H9 (cell line): Measurements from ENCODE around the gene CST11. TPM values are rescaled to one million over a fixed set of nuclear protein-coding genes. Genes with fewer than 3 reads are reported as not detected.

Experiments used
- DNase-seq: peaks from one replicate; pipeline ENCODE4 v3.0.0-alpha.2; 2017
- H2AFZ ChIP-seq: one replicate; pipeline ENCODE4 v1.6.1; 2013; ENCODE audit warnings: mild to moderate bottlenecking, low read length, control low read depth, moderate library complexity
- H2AK5ac ChIP-seq: 2 replicates; pipeline ENCODE4 v1.6.1; 2013; ENCODE audit warnings: low read length, control low read depth, mixed read lengths; ENCODE audit not compliant: insufficient read length
- H2BK120ac ChIP-seq: one replicate; pipeline ENCODE4 v1.6.1; 2013; ENCODE audit warnings: low read depth, mild to moderate bottlenecking, low read length, control low read depth, inconsistent platforms; ENCODE audit not compliant: poor library complexity, severe bottlenecking
- H2BK12ac ChIP-seq: 2 replicates; pipeline ENCODE4 v1.6.1; 2013; ENCODE audit warnings: low read length, control low read depth, mixed read lengths, low read depth; ENCODE audit not compliant: insufficient read length
- H2BK15ac ChIP-seq: 2 replicates; pipeline ENCODE4 v1.6.1; 2013; ENCODE audit warnings: low read depth, low read length, control low read depth
- H2BK20ac ChIP-seq: one replicate; pipeline ENCODE4 v1.6.1; 2013; ENCODE audit warnings: low read depth, mild to moderate bottlenecking, low read length, control low read depth, inconsistent platforms; ENCODE audit not compliant: poor library complexity, severe bottlenecking
- H2BK5ac ChIP-seq: 2 replicates; pipeline ENCODE4 v1.6.1; 2013; ENCODE audit warnings: low read length, control low read depth, mixed read lengths; ENCODE audit not compliant: insufficient read length
- H3K14ac ChIP-seq: 2 replicates; pipeline ENCODE4 v1.6.1; 2013; ENCODE audit warnings: low read length, control low read depth; ENCODE audit not compliant: insufficient read depth
- H3K18ac ChIP-seq: 2 replicates; pipeline ENCODE4 v1.6.1; 2013; ENCODE audit warnings: low read depth, mild to moderate bottlenecking, mixed read lengths, low read length, control low read depth; ENCODE audit not compliant: insufficient read length
- H3K23ac ChIP-seq: 2 replicates; pipeline ENCODE4 v1.6.1; 2013; ENCODE audit warnings: low read length, control low read depth, mixed read lengths, low read depth; ENCODE audit not compliant: insufficient read length
- H3K23me2 ChIP-seq: 2 replicates; pipeline ENCODE4 v1.6.1; 2013; ENCODE audit warnings: low read depth, mild to moderate bottlenecking, mixed read lengths, low read length, control low read depth; ENCODE audit not compliant: insufficient read length, poor library complexity, severe bottlenecking
- H3K27ac ChIP-seq: 2 replicates; pipeline ENCODE4 v1.5.1; 2013; ENCODE audit warnings: low read length, control low read depth, mixed read lengths, low read depth; ENCODE audit not compliant: insufficient read length
- H3K27me3 ChIP-seq: 2 replicates; pipeline ENCODE4 v1.6.1; 2013; ENCODE audit warnings: low read length, control low read depth, inconsistent platforms; ENCODE audit not compliant: insufficient read depth
- H3K4ac ChIP-seq: 2 replicates; pipeline ENCODE4 v1.6.1; 2013; ENCODE audit warnings: low read depth, mild to moderate bottlenecking, control low read depth, inconsistent platforms, low read length, moderate library complexity
- H3K4me1 ChIP-seq: 2 replicates; pipeline ENCODE4 v1.6.1; 2013; ENCODE audit warnings: low read length, control low read depth, inconsistent platforms; ENCODE audit not compliant: insufficient read depth
- H3K4me2 ChIP-seq: 2 replicates; pipeline ENCODE4 v1.6.1; 2013; ENCODE audit warnings: low read length, control low read depth, mixed read lengths; ENCODE audit not compliant: insufficient read length, insufficient read depth
- H3K56ac ChIP-seq: 2 replicates; pipeline ENCODE4 v1.6.1; 2013; ENCODE audit warnings: low read depth, mild to moderate bottlenecking, mixed read lengths, low read length, control low read depth; ENCODE audit not compliant: insufficient read length
- H3K79me1 ChIP-seq: 2 replicates; pipeline ENCODE4 v1.6.1; 2013; ENCODE audit warnings: low read depth, mild to moderate bottlenecking, moderate library complexity, low read length, control low read depth, inconsistent platforms; ENCODE audit not compliant: insufficient read depth, poor library complexity, severe bottlenecking
- H3K79me2 ChIP-seq: 2 replicates; pipeline ENCODE4 v1.6.1; 2013; ENCODE audit warnings: low read length, control low read depth, inconsistent platforms; ENCODE audit not compliant: insufficient read depth
- H3K9ac ChIP-seq: 2 replicates; pipeline ENCODE4 v1.6.1; 2013; ENCODE audit warnings: low read length, control low read depth, mixed read lengths; ENCODE audit not compliant: insufficient read length; ENCODE audit errors: extremely low read depth
- H3K9me3 ChIP-seq: one replicate; pipeline ENCODE4 v1.6.1; 2013; ENCODE audit warnings: low read depth, low read length, inconsistent platforms; ENCODE audit not compliant: control insufficient read depth
- H3T11ph ChIP-seq: one replicate; pipeline ENCODE4 v1.6.1; 2013; ENCODE audit warnings: mild to moderate bottlenecking, low read length, control low read depth, inconsistent platforms
- H4K20me1 ChIP-seq: one replicate; pipeline ENCODE4 v1.6.1; 2013; ENCODE audit not compliant: control insufficient read depth, insufficient read length, insufficient read depth
- H4K5ac ChIP-seq: 2 replicates; pipeline ENCODE4 v1.6.1; 2013; ENCODE audit warnings: low read depth, mild to moderate bottlenecking, mixed read lengths, low read length, control low read depth; ENCODE audit not compliant: insufficient read length
- H4K8ac ChIP-seq: replicated peaks from 2 replicates; pipeline ENCODE4 v1.6.1; 2013; ENCODE audit warnings: low read length, control low read depth, mixed read lengths, low read depth; ENCODE audit not compliant: insufficient read length
- H4K91ac ChIP-seq: 2 replicates; pipeline ENCODE4 v1.6.1; 2013; ENCODE audit warnings: low read depth, mild to moderate bottlenecking, moderate library complexity, mixed read lengths, low read length, control low read depth; ENCODE audit not compliant: insufficient read length
- H3K27ac Mint-ChIP-seq, 3 experiments: 2 replicates in 2 of 3; 3 replicates in 1 of 3; pipeline ENCODE4 v1.8.0; 2020 to 2021; ENCODE audit warnings: mixed read lengths in 3 of 3, mild to moderate bottlenecking in 1 of 3, moderate library complexity in 1 of 3
- H3K27me3 Mint-ChIP-seq: 2 replicates; pipeline ENCODE4 v1.8.0; 2021; ENCODE audit warnings: low read depth, mild to moderate bottlenecking, moderate library complexity, mixed read lengths
- H3K36me3 Mint-ChIP-seq, 3 experiments: 2 replicates in 2 of 3; 3 replicates in 1 of 3; pipeline ENCODE4 v1.8.0; 2020 to 2021; ENCODE audit warnings: low read depth in 3 of 3, mixed read lengths in 3 of 3; ENCODE audit not compliant: insufficient read depth in 1 of 3
- H3K4me1 Mint-ChIP-seq, 2 experiments: 2 replicates each; pipeline ENCODE4 v1.8.0; 2020; ENCODE audit warnings: mixed read lengths in 2 of 2
- H3K4me3 Mint-ChIP-seq, 2 experiments: 2 replicates in 1 of 2; 3 replicates in 1 of 2; pipeline ENCODE4 v1.8.0; 2020 to 2021; ENCODE audit warnings: mild to moderate bottlenecking in 2 of 2, mixed read lengths in 2 of 2, moderate library complexity in 1 of 2
- H3K9me3 Mint-ChIP-seq, 2 experiments: 2 replicates in 1 of 2; 3 replicates in 1 of 2; pipeline ENCODE4 v1.8.0; 2020; ENCODE audit warnings: mild to moderate bottlenecking in 2 of 2, mixed read lengths in 2 of 2, moderate library complexity in 1 of 2
- CTCF ChIP-seq: fragments of 200-600 bp; sonication (generic); conservative IDR thresholded peaks from 3 replicates; pipeline ENCODE4 v1.8.0; 2021; ENCODE audit warnings: antibody characterized with exemption, mild to moderate bottlenecking
- WGBS: extraction: QIAGEN DNeasy Blood & Tissue Kit; methylation state at CpG from one replicate; pipeline ENCODE4 v1.1.7; 2013; ENCODE audit warnings: missing lambda C conversion rate, low lambda C conversion rate, mixed read lengths; ENCODE audit not compliant: insufficient read length; ENCODE audit errors: extremely low coverage; 5-methylcytosine and 5-hydroxymethylcytosine counted together
- total RNA-seq: library from RNA; stranded (reverse); gene quantifications from 2 replicates; pipeline ENCODE4 v1.2.1, GENCODE V29; 2021

CST11 gene
- total RNA-seq, 1 experiment from 2014 or later: not detected

GRCh38 chr20:23404196-23404595 is 48.5 kb downstream of the CST11 start:
- no peaks in the 10 kb centered on the region for H3K27me3 ChIP-seq
- no peak overlapping the region for H4K8ac ChIP-seq
- Mint-ChIP-seq H3K36me3 (peaks cover 2 to 18% (median 14%) of the 10 kb centered on the region in 3 experiments; a peak in 6 of 7 replicates), H3K27me3 (no peaks in the 10 kb centered on the region), H3K9me3 (no peaks in the 10 kb centered on the region), H3K4me1 (peaks cover 3 to 5% of the 10 kb centered on the region in 2 experiments; a peak in 2 of 4 replicates), H3K4me3 (no peak overlapping the region), H3K27ac (no peak overlapping the region)
- H3K79me1 ChIP-seq: peaks cover 5% of the 10 kb centered on the region
- H2BK20ac ChIP-seq: no peak overlapping the region
- no peaks in the 10 kb centered on the region for H3K23me2 ChIP-seq
- H4K91ac ChIP-seq: no peak overlapping the region
- no peak overlapping the region for H3K18ac ChIP-seq
- no peak overlapping the region for H3K23ac ChIP-seq
- H3K79me2 ChIP-seq: peaks cover 7% of the 10 kb centered on the region; the same call in 1 of the 2 replicates
- no peak overlapping the region for H2BK5ac ChIP-seq
- DNase-seq: no peak
- no peaks in the 10 kb centered on the region for H3K4me1 ChIP-seq
- no peak for TF ChIP-seq CTCF
- H3K27ac ChIP-seq: no peak overlapping the region
- H2BK15ac ChIP-seq: no peak overlapping the region
- no peak overlapping the region for H2BK12ac ChIP-seq
- no peak overlapping the region for H3K56ac ChIP-seq
- no peak overlapping the region for H3K4ac ChIP-seq
- H2AK5ac ChIP-seq: no peak overlapping the region
- no peaks in the 10 kb centered on the region for H4K20me1 ChIP-seq
- H3K9ac ChIP-seq: no peak overlapping the region
- no peak overlapping the region for H3K4me2 ChIP-seq
- no CpG with 5 or more reads among the region's 3 CpGs for WGBS
- H3K14ac ChIP-seq: no peak overlapping the region
- no peak overlapping the region for H3T11ph ChIP-seq
- no peaks in the 10 kb centered on the region for H3K9me3 ChIP-seq
- no peak overlapping the region for H2BK120ac ChIP-seq
- no peak overlapping the region for H4K5ac ChIP-seq
- no peak overlapping the region for H2AFZ ChIP-seq
